AG09309 (cell line): ENCODE measurements around the gene NPR2.

Experiments
- DNase-seq: peaks from one replicate; pipeline ENCODE4 v3.0.0-alpha.2; 2010; ENCODE audit warnings: low read depth
- H3K4me3 ChIP-seq: 2 replicates; pipeline ENCODE4 v1.5.1; 2011; ENCODE audit warnings: mild to moderate bottlenecking, low read depth, low read length, moderate library complexity; ENCODE audit not compliant: control insufficient read depth
- CTCF ChIP-seq: IDR thresholded peaks from 2 replicates; pipeline ENCODE4 v1.5.1; 2011; ENCODE audit warnings: mild to moderate bottlenecking, low read depth, low read length, inconsistent platforms; ENCODE audit not compliant: insufficient read depth, control insufficient read depth; ENCODE audit errors: missing control alignments

The NPR2 gene

GRCh38 chr9:35847792-35848572, 56.6 kb downstream of the NPR2 start:
- no peak for TF ChIP-seq CTCF
- DNase-seq: peak; percentile 76
- no peak overlapping the region for H3K4me3 ChIP-seq

GRCh38 chr9:35852267-35852815, 61.0 kb downstream of the NPR2 start:
- TF ChIP-seq CTCF: no peak
- H3K4me3 ChIP-seq: no peak overlapping the region
- no peak for DNase-seq

- DNase-seq: no peak
- no peak overlapping the region for H3K4me3 ChIP-seq
- TF ChIP-seq CTCF: no peak
These were observed 61.8 kb downstream of the NPR2 start for GRCh38 chr9:35852876-35853865.

DNA sequence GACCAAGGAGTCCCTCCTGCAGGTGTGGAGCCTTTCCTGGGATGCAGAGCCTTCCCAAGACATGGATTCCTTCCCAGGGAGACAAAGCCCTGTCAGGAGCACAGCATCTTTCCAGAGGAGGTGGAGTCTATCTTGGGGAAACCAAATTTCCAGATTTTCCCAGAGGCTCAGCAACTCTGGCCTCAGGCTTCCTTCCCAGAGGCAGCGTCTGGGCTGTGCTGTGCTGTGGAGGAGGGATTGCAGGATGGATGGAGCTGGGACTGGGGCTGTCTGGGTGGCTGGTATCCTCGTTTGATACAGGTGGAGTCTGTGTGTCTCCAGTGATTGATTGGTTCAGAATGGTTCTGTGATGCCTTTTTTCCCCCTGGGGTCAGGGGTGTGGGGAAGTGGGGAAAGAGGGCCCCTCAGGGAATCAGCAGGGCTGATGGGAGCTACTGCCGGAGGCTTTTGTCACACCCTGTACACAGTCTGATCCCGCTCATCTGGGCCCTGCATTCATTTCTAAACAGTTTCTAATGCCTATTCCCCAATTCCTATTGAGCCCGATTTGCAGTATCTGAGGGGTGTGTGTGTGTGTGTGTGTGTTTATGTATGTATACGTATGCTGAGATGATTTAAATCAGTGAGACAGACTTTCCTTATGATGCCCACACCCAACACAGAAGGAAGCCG, 62.8 kb downstream of the NPR2 start:
- no peak overlapping the region for H3K4me3 ChIP-seq
- TF ChIP-seq CTCF: no peak
- DNase-seq: no peak

- H3K4me3 ChIP-seq: no peak overlapping the region
- no peak for TF ChIP-seq CTCF
These were observed 64.8 kb downstream of the NPR2 start for GRCh38 chr9:35856206-35856605.

DNA sequence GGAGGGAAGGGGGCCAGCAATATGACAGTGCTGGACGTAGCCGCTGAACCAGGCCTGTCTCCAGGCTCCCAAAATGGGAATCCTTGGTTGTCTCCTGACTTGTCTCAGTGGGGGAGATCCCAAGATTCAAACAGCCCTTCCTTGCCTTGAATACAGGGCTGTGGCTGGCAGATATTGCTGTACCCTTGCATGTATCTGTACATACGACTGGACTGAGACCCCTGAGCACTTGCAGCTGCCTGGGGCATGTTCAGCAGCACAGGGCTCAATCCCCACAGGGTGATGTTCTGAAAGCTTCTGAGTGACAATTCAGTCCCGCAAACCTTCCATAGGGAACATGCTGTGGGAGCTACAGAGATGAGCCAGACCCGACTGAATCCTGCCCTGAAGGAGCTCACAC, 65.5 kb downstream of the NPR2 start:
- no peak overlapping the region for H3K4me3 ChIP-seq
- DNase-seq: no peak
- TF ChIP-seq CTCF: no peak

More at GRCh38 chr9:35856206-35856605, 64.8 kb downstream of the NPR2 start:
- no peak for DNase-seq
